ENCODE measurements around the gene NDUFA1. TPM values are rescaled to one million over a fixed set of nuclear protein-coding genes. Genes with fewer than 3 reads are reported as not detected.

NDUFA1 gene
- total and polyA plus RNA-seq, 2 of the 13 experiments (the other 11 are each of a cell fraction or from before 2014, with no cell fraction given): 150 to 167 TPM

- TF ChIP-seq, protein P1, sequence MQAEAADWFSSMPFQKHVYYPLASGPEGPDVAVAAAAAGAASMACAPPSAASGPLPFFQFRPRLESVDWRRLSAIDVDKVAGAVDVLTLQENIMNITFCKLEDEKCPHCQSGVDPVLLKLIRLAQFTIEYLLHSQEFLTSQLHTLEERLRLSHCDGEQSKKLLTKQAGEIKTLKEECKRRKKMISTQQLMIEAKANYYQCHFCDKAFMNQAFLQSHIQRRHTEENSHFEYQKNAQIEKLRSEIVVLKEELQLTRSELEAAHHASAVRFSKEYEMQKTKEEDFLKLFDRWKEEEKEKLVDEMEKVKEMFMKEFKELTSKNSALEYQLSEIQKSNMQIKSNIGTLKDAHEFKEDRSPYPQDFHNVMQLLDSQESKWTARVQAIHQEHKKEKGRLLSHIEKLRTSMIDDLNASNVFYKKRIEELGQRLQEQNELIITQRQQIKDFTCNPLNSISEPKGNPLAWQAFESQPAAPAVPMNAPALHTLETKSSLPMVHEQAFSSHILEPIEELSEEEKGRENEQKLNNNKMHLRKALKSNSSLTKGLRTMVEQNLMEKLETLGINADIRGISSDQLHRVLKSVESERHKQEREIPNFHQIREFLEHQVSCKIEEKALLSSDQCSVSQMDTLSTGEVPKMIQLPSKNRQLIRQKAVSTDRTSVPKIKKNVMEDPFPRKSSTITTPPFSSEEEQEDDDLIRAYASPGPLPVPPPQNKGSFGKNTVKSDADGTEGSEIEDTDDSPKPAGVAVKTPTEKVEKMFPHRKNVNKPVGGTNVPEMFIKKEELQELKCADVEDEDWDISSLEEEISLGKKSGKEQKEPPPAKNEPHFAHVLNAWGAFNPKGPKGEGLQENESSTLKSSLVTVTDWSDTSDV (CRISPR knock-in tag; IDR thresholded peaks at IDR 0.05): no peak
- TF ChIP-seq SOX5 (CRISPR knock-in tag; IDR thresholded peaks at IDR 0.05; ENCODE audit: borderline replicate concordance) (no peak), ZSCAN9 (CRISPR knock-in tag; IDR thresholded peaks at IDR 0.05; ENCODE audit: borderline replicate concordance) (0 out of 2 replicates have a peak, but pooled peaks have one; percentile 28), RFX5 (IDR thresholded peaks at IDR 0.05; ENCODE audit: low read depth, low read length) (no peak), ZEB1 (IDR thresholded peaks at IDR 0.05; ENCODE audit: insufficient replicate concordance, low read depth) (no peak), ZNF850 (CRISPR knock-in tag; conservative IDR thresholded peaks at IDR 0.05) (no peak), YY1 (IDR thresholded peaks at IDR 0.05; ENCODE audit: insufficient read depth, insufficient replicate concordance, low read depth, low read length) (peak; percentile 37), MTERF4 (CRISPR knock-in tag; IDR thresholded peaks at IDR 0.05) (no peak), AKNA (CRISPR knock-in tag; IDR thresholded peaks at IDR 0.05; ENCODE audit: borderline replicate concordance) (0 out of 2 replicates have a peak, but pooled peaks have one; percentile 33)
- TF ChIP-seq, protein P2, sequence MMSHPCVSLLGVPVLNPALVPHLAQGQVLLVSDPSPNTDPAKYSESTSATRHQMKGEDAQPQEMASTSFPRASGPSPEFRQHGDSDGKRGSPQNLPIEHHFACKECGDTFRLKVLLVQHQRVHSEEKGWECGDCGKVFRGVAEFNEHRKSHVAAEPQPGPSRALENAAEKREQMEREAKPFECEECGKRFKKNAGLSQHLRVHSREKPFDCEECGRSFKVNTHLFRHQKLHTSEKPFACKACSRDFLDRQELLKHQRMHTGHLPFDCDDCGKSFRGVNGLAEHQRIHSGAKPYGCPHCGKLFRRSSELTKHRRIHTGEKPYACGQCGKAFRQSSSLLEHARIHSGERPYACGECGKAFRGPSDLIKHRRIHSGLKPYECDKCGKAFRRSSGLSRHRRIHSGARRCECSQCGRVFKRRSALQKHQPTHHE (CRISPR knock-in tag; IDR thresholded peaks at IDR 0.05; ENCODE audit: borderline replicate concordance): peak; percentile 43; the same call in 1 of the 2 replicates
- TF ChIP-seq, protein P3, sequence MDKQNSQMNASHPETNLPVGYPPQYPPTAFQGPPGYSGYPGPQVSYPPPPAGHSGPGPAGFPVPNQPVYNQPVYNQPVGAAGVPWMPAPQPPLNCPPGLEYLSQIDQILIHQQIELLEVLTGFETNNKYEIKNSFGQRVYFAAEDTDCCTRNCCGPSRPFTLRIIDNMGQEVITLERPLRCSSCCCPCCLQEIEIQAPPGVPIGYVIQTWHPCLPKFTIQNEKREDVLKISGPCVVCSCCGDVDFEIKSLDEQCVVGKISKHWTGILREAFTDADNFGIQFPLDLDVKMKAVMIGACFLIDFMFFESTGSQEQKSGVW (CRISPR knock-in tag; IDR thresholded peaks at IDR 0.05; ENCODE audit: borderline replicate concordance): no peak
- TF ChIP-seq, protein P4, sequence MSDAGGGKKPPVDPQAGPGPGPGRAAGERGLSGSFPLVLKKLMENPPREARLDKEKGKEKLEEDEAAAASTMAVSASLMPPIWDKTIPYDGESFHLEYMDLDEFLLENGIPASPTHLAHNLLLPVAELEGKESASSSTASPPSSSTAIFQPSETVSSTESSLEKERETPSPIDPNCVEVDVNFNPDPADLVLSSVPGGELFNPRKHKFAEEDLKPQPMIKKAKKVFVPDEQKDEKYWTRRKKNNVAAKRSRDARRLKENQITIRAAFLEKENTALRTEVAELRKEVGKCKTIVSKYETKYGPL (CRISPR knock-in tag; IDR thresholded peaks at IDR 0.05): peak; percentile 72; the same call in 1 of the 2 replicates
- TF ChIP-seq, protein P5, sequence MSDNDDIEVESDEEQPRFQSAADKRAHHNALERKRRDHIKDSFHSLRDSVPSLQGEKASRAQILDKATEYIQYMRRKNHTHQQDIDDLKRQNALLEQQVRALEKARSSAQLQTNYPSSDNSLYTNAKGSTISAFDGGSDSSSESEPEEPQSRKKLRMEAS (IDR thresholded peaks at IDR 0.05): peak; percentile 81
Measured at GRCh38 chrX:119871599-119872395, at the start of gene NDUFA1, which contains the start of gene RNF113A (continued).

Data from HepG2 (cell line).